ENCODE results near the gene ATG2B. TPM values are rescaled to one million over a fixed set of nuclear protein-coding genes. Genes with fewer than 3 reads are reported as not detected.

The ATG2B gene
- total RNA-seq, 1 donor from 2014 or later: 6.3 TPM

GRCh38 chr14:96405677-96406076 is 42.5 kb upstream of the ATG2B start:
- no peaks in the 10 kb centered on the region for H3K36me3 ChIP-seq (ENCODE audit: control insufficient read depth, insufficient read depth, low read length)
- no peak overlapping the region for H3K4me3 ChIP-seq (ENCODE audit: low read depth, low read length)
- no peak for FAIRE-seq
- H3K27me3 ChIP-seq (ENCODE audit: control insufficient read depth, insufficient read depth, low read length): no peaks in the 10 kb centered on the region
- no peak for TF ChIP-seq CTCF (IDR thresholded peaks at IDR 0.05; ENCODE audit: insufficient read depth, low read length, severe bottlenecking)
- no peak for DNase-seq (ENCODE audit: low read depth)

- H3K36me3 ChIP-seq (ENCODE audit: control insufficient read depth, insufficient read depth, low read length): no peaks in the 10 kb centered on the region
- DNase-seq (ENCODE audit: low read depth) (no peak), FAIRE-seq (no peak)
- H3K4me3 ChIP-seq (ENCODE audit: low read depth, low read length): no peak overlapping the region
- TF ChIP-seq CTCF (IDR thresholded peaks at IDR 0.05; ENCODE audit: insufficient read depth, low read length, severe bottlenecking): no peak
- H3K27me3 ChIP-seq (ENCODE audit: control insufficient read depth, insufficient read depth, low read length): no peaks in the 10 kb centered on the region
Observed at GRCh38 chr14:96403409-96403808, 40.3 kb upstream of the ATG2B start.

- Histone ChIP-seq H3K4me3 (ENCODE audit: low read depth, low read length) (no peak overlapping the region), H3K36me3 (ENCODE audit: control insufficient read depth, insufficient read depth, low read length) (no peaks in the 10 kb centered on the region), H3K27me3 (ENCODE audit: control insufficient read depth, insufficient read depth, low read length) (no peaks in the 10 kb centered on the region)
- FAIRE-seq (peak; percentile 40), DNase-seq (ENCODE audit: low read depth) (no peak)
- TF ChIP-seq CTCF (IDR thresholded peaks at IDR 0.05; ENCODE audit: insufficient read depth, low read length, severe bottlenecking): no peak
Observed at GRCh38 chr14:96400495-96400894, 37.4 kb upstream of the ATG2B start.

- H3K36me3 ChIP-seq (ENCODE audit: control insufficient read depth, insufficient read depth, low read length): no peaks in the 10 kb centered on the region
Observed at GRCh38 chr14:96399405-96399804, 36.3 kb upstream of the ATG2B start.

GRCh38 chr14:96398921-96399320 is 35.8 kb upstream of the ATG2B start:
- no peak overlapping the region for H3K4me3 ChIP-seq (ENCODE audit: low read depth, low read length)
- DNase-seq (ENCODE audit: low read depth) (no peak), FAIRE-seq (peak; percentile 43)
- H3K27me3 ChIP-seq (ENCODE audit: control insufficient read depth, insufficient read depth, low read length): no peaks in the 10 kb centered on the region
- no peaks in the 10 kb centered on the region for H3K36me3 ChIP-seq (ENCODE audit: control insufficient read depth, insufficient read depth, low read length)
- TF ChIP-seq CTCF (IDR thresholded peaks at IDR 0.05; ENCODE audit: insufficient read depth, low read length, severe bottlenecking): no peak

More at GRCh38 chr14:96399405-96399804, 36.3 kb upstream of the ATG2B start:
- TF ChIP-seq CTCF (IDR thresholded peaks at IDR 0.05; ENCODE audit: insufficient read depth, low read length, severe bottlenecking): no peak
- FAIRE-seq (no peak), DNase-seq (ENCODE audit: low read depth) (no peak)
- Histone ChIP-seq H3K4me3 (ENCODE audit: low read depth, low read length) (no peak overlapping the region), H3K27me3 (ENCODE audit: control insufficient read depth, insufficient read depth, low read length) (no peaks in the 10 kb centered on the region)

GRCh38 chr14:96398432-96398831 is 35.3 kb upstream of the ATG2B start:
- H3K27me3 ChIP-seq (ENCODE audit: control insufficient read depth, insufficient read depth, low read length): no peaks in the 10 kb centered on the region
- DNase-seq (ENCODE audit: low read depth): no peak
- no peak for TF ChIP-seq CTCF (IDR thresholded peaks at IDR 0.05; ENCODE audit: insufficient read depth, low read length, severe bottlenecking)
- H3K36me3 ChIP-seq (ENCODE audit: control insufficient read depth, insufficient read depth, low read length): no peaks in the 10 kb centered on the region
- H3K4me3 ChIP-seq (ENCODE audit: low read depth, low read length): no peak overlapping the region
- FAIRE-seq: no peak

Data from bronchial epithelial cell (primary cell).